Measurements from ENCODE around the gene KRT4. TPM values are rescaled to one million over a fixed set of nuclear protein-coding genes. Genes with fewer than 3 reads are reported as not detected.
"Not testable (repeated sequence)": the region's sequence is repeated elsewhere in the genome, so short reads cannot be mapped to it uniquely, and the experiment has no call there.

The KRT4 gene
- not detected in 2 replicates for total RNA-seq
- polyA plus RNA-seq (2012) = not detected

DNA sequence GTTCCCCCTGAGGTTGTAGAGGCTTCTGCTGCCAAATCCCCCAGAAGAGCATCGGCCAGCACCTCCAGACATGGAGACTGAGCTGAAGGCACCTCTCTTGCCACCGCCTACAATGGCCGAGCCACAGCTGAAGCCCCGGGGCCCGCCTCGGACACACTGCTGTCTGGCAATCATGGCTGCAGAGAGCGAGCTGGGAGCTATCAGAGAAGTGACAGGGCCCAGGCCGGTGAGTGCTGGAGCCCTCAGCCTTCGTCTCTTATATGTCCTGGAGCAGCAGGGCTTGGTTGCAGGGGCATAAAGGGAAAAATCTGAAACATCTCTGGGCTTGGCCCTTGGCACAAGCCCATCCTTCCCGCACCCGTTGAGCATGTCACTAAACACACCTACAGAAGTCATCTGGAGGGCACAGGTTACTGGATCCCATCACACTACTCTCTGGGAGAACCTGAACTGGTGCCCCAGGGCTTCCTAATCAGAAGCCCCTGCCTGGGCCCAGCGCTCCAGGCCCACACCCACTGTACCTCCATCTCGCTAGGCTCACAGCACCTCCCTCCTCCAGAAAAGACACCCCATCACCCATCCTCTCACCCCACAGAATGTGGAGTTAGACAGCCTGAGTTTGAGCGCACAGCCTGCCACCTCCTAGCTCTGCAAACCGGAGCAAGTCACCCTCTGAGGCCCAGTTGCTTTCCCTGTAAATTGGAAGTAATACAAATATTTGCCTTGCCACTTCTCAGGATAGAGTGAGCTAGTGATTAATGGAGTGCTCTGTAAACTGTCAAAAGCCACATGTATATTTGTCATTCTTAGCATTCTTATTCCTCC lies at the start of gene KRT4:
Gene KRT4 (minus strand): TSS at position 232 of the 825 bp plus-strand sequence. CDS start 58 bp downstream, at position 174.
- DNase-seq (ENCODE audit: low read depth) = no peak

DNA sequence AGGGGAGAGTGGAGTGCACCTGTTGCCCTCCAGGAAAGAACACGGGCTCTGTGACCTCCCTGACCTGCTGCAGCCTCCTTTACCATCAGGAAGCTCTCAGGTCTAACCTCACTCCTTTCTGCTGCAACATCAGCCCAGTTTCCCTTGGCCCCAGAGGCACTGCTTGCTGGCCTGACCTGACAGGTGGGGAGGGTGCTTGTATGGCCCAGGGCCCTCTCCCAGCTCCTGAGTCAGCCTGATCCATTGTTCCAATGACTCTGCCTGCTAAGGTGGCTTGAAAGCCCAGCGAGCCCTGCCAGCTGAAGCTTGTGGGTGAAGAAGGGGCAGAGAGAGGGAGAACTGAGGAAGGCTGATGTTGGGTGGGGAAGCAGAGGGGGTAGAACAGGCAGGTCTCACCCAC lies 48.1 kb upstream of the KRT4 start:
- no peak for DNase-seq (ENCODE audit: low read depth)

DNA sequence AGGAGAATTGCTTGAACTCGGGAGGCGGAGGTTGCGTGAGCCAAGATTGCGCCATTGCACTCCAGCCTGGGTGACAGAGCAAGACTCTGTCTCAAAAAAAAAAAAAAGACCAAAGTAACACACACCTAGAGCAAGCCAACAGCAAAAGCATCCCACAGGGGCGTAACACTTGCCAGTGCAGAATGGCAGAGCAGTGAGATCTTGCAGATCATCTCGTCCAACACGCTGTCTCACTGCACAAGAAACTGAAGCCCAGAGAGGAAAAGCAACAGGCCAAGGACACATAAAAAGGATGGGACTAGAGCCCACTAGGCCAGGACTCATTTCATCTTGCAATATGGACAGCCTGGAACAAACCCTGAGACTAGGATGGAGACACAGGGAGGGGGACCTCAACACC lies 47.6 kb upstream of the KRT4 start:
- DNase-seq (ENCODE audit: low read depth) = no peak

DNA sequence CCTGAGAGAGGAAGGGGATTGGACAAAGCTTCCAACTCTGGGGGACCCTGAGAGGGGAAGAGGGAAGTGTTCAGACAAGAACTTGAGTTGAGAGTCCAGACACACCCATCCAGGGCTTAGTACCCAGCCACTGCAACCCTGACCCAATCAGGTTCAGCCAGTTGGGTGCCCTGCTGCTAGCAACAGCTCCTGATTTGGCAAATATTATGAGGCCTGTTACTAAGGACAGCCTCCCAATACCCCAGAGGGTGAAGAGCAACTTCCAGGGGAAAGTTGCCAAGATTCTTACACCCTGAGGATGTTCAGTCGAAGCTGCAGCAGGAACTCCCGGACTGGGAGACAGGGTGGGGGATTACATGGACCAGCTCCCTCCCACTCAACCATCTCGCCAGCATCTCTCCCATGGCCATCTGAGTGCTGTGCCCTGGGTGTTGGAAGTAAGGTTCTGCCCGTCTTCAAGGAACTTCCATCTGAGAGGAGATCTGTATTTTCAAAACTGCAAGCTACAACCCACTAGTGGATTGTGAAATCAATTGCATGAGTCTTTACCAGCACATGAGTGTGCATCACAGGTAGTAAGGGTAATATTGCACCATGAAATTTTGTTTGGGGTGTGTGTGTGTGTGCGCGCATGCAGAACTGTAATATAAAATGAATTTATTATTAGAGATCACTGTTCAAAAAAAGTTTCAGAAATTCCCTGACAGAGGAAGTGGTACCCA lies 46.3 kb upstream of the KRT4 start:
- peak; percentile 22 for DNase-seq (ENCODE audit: low read depth)

DNA sequence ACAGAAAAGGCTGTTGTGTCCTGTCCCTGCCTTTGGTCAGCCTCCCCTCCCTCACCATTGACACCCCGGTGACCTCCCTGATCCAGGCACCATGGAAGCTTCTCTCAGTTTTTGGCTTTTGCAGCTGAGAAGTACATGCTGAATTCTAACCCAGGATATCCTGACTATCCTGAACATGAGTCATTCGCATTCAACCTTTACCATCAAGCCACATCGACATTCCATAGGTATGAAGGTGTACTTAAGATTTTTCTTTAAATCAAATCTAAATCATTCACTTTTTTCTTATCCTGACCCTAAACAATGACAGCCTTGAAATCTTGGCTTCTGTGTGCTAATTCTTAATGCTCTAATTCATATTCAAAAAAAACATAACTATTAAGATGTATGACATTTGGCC lies 43.6 kb upstream of the KRT4 start:
- no peak for DNase-seq (ENCODE audit: low read depth)

DNA sequence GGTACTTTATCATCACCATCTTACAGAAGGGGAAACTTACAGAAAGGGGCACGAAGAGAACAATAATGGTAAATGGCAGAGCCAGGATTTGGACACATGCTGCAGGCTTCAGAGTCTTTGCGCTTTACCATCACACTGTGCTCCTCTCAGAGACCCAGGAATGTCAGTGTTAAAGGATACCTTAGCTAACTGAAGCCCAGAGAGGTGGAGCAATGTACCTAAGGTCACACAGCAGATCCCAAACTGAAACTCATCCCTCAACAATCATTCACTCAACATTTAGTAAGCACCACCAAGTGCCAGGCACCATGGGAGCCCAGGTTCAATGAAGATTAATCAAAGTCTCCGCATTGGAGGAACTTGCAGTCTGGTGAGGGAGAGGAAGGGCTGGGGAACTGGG lies 42.9 kb upstream of the KRT4 start:
- DNase-seq (ENCODE audit: low read depth) = no peak

DNA sequence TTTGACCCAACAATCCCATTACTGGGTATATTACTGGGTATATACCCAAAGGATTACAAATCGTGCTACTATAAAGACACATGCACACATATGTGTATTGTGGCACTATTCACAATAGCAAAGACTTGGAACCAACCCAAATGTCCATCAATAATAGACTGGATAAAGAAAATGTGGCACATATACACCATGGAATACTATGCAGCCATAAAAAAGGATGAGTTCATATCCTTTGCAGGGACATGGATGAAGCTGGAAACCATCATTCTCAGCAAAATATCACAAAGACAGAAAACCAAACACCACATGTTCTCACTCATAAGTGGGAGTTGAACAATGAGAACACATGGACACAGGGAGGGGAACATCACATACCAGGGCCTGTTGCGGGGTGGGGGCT lies 42.2 kb upstream of the KRT4 start:
- not testable (repeated sequence) for DNase-seq (ENCODE audit: low read depth)

DNA sequence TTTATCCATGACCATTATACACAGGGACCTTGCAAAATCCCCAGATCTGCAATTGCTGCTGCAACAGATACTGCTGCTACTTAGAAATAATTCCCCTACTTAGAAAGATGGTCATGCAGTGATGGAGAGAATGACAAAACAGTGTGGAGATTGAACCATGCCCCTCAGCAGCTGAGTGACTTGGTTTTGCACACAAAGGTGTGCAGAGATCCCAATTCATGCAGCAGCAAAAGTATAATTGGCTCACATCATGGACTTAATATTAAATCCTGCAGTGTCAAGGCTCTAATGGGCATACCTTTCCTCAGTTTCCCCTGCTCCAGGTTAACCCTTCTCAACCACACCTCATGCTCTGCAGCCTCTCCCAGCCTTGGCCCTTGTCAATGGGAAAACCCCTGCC lies 37.9 kb upstream of the KRT4 start:
- DNase-seq (ENCODE audit: low read depth) = no peak

DNA sequence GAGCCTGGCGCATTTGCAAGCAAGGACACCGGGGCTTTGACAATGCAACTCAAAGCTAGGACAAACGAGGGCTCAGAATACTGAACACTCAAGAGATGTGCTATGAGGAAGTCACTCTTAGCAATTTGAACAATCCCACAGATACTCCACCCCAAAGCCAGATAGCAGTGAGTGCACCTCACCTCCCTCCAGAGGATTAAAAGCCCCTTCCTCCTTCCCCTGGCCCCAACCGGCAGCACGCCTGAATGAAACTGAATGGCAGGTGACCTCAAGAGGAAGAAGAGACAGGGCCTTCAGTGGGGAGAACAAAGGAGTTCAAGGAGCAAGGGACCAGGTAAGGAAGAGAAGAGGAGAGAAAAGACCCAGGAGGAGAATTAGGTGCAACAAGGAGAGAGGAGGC lies 36.8 kb upstream of the KRT4 start:
- DNase-seq (ENCODE audit: low read depth) = no peak

DNA sequence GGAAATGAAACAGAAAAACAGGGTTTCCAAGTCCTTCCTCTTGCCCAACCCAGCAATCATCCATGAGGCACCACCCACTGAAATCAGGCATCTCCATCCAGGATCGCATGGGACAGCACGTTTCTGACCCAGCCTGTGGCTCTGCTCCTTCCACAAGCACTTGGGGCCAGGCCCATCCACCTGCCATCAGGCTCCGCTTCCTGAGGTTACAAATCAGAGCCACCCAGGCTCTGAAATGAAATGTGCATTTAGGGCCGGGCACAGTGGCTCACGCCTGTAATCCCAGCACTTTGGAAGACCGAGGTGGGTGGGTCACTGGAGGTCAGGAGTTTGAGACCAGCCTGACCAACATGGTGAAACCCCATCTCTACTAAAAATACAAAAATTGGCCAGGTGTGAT lies 35.6 kb upstream of the KRT4 start:
- DNase-seq (ENCODE audit: low read depth) = no peak

DNA sequence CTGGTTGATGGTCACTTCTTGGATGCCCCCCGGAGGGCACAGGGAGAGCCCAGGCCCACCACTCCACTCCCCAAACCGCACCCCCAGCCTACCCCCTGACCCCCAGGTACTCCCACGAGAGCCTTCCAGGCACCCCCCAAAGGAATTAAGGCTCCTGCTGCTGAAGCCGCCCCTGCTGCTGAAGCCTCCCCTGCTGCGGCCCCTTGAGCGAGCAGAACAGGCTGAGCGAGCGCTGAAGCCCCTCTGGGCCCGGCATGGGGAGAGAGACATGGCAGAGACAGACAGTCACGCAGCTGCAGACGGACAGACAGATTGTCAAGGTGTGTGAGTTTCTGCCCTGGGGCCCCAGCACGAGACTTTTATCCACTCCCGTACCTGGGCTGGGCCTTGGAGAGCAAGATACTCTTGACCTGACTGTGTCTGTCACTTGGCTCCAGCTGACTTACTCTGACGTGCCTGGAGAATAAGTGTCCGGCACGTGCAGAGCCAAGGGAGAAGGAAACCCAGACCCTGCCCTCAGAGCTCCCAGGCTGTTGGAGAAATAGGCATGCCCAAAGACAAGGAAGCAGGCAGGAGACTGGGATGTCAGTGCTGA lies 34.8 kb upstream of the KRT4 start, which contains the start of gene KRT78:
Gene KRT78 (minus strand): TSS at position 334 of the 595 bp plus-strand sequence. CDS start 64 bp downstream, at position 270.
- no peak for DNase-seq (ENCODE audit: low read depth)

DNA sequence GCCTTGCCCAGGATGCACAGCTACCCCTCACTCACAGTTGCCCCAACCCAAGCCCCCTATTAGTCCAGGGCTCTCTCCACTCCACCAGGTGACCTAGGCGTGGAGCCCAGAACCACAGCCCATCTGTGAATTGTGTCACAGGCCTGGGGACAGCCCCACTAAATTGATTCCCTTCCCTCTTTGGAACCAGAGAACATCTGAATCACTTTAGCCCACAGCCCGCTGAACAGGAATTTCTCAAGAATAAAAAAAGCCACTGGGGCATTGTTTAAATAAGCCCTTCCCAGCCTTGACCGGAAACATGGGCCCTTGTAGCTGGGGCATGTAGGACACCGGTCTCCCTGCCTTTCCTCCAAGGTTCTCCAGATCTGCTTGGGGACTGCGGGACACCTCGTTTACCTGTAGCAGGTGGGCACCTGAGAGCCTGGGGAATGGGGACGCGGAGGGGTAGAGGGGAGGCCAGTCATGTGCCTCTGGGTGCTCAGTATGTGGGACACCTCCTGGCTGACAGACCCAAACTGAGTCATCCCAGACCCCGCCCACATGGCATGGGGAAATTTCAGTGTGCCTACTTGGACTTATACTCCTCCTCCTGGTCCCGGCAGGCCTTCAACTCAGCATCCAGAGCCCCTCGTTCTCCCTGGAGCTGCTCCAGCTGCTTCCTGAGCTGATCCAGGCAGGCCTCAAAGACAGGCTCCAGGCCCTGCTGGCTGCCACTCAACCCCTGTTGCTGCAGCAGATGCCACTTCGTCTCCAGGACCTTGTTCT lies 33.6 kb upstream of the KRT4 start:
- DNase-seq (ENCODE audit: low read depth) = no peak

DNA sequence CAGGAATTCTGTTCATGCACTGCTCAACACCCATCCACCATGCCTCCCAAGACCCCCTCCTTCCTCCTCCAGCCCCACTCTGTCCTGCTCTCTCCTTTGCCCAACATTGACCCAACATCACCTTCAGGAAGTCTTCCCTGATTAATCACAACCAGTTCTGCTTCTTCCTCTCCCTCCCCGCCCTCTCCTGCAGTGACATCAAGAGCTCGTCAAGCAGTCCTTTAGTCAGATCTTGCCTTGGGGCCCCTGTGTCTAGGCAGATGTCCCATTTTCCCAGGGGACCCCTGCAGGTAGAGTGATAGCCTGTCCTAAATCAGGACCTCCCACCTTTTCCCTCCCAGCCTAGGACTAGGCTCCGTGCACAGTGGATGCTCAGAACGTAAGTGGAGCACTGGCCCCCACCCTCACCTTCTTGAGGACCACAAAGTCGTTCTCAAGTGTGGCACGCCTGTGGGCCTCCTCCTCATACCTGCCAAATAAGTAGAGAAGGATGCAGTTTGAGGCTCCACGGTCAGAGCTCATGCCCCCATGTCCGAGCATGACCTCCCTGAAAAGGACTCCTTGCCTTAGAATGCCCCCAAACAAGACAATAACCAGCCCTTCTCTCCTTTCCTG lies 32.5 kb upstream of the KRT4 start:
- no peak for DNase-seq (ENCODE audit: low read depth)

DNA sequence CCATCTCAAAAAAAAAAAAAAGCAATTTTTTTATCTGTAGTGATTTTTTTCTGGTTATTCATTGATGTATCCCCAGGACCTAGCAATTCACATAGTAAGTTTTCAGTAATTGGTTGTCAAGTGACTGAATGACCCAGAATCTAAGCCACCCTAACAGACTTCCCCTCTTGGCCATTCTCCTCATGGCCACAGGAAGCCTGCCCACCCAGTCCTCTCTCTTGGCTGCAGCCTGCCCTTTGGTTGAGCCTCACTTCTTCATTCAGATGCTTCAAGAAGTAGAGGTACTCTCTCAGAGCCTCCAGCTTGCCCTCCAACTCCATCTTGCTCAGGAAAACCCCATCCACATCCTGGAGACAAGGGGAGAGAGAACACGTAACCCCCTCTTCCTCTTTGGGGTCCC lies 32.0 kb upstream of the KRT4 start:
- DNase-seq (ENCODE audit: low read depth) = no peak

DNA sequence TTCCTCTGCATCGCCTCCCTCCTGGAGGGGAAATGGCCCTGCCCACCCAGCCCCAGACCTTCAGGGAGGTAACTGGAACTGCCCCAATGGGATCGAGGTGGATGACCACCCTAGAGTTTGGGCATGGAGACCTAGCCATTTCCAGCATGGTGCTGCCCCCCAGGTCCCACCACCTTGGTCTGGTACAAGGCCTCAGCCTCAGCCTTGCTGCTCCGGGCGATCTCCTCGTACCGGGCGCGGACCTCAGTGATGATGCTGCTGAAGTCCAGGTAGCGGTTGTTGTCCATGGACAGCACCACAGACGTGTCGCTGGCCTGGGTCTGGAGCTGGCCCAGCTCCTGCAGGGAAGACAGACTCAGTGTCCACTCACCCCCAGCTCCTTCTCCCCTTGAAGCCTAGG lies 30.5 kb upstream of the KRT4 start:
- DNase-seq (ENCODE audit: low read depth) = no peak

DNA sequence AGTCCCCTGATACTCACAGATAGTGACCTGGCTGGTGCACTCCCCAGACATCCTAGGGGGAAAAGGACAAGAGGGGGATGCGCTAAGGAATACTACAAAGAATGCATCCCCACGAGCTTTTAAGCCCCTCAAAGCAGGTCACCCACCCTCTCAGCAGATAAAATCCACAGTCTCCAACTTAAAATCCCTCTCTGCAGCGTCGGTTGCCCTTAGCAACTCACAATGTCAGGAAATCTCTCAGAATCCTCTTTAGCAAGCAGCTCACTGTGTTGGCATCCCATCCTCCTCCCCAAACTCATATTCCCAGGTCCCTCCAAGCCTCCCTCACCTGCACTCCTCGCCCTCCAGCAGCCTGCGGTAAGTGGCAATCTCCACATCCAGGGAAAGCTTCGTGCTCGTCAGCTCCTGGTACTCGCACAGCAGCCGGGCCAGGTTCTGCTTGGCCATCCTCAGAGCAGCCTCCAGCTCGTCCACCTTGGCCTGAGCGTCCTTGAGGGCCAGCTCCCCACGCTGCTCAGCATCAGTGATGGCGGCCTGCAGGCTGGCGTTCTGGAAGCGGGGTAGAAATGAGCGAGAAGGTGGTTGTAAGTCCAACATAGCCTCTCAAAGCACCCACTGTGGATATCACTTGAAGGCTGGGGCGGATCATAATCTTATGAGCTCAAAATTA lies 25.7 kb upstream of the KRT4 start:
- no peak for DNase-seq (ENCODE audit: low read depth)

DNA sequence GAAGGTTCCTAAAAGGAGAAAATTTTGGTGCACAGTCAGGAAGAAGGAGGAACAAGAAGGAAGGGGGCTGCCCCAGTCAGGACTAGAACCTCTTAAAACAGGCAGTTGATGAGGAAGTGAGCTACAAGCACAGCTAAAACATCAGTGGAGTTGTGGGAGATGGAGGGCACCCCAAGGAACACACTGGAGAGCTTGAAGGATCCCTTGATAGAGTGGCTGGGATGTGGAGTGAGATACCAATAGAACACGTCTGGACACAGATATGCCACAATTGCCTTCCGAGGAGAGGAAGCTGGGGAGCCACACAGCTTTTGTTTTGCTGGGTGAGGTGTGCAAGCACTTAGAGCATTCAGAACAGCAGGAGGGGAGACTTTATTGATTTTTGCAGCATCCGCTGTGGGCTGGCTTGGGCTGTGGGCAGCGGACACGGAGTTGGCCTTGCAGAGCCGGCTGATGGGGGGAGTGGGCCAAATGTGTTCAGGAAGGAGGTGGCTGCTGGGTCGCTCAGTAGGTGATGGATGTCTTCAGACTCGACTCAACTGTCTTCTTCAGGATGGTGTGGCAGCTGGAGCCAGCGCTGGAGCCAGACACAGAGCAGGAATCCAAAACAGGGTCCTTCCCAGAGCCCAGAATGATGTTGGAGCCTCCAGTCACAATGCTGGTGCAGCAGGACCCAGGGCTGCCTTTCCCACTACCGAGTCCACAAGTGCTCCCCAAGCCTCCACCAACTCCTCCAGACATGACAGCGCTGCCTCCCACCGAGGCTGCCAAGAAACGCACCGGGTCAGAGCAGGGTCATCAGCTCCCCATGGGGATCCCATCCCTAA lies 24.9 kb upstream of the KRT4 start:
- no peak for DNase-seq (ENCODE audit: low read depth)

DNA sequence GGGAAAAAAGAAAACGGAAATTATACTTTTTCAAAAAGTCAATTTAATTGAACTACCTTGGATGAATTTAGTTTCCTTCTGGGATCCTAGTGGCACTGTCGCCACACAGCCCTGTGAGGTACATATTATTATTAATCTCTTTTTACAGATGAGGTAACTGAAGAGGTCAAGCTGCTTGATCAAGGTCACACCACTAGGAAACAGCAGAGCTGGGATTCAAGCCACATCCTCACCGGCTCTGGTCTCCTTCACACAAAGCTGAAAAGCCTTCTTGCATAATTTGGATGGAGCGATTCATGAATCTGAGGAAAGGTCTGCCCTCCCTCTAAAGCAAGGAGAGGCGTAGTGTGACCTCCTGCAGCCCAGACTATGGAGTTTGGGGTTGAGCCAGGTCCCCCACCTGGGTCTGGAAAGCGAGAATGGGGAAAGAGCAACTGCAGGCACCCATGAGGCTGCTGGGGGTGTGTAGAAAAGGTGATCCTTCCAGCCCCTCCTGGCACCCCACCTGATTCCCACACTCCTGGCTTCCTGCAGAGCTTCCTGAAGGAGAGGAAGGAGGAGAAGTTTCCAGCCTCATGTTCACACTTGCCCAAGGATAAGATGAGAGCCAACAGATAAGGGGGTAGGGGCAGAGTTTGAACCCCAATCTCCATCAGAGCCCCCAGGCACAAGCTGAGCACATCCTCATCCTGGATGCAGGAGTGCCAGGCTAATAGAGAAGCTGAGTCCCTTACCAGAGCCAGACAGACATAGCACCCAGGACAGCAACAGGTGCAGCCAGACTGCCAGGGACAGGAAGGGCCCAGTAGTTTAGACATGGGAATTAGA lies 24.1 kb upstream of the KRT4 start:
- DNase-seq (ENCODE audit: low read depth) = peak; percentile 16

DNA sequence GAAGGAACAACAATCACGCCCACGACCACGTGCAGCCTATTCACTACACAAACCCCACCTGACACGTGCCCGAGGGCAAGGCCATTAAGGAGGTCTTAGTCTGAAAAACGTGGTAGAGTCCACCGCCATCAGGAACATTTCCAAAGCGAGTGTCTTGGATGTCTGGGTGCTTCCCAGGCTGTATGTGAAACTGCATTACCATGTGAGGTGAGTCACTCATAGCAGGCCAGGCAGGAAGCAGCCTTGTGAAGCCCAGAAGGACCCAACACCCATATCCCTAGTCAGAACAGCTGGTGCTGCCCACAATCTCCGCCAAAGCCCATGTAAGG lies 23.5 kb upstream of the KRT4 start:
- DNase-seq (ENCODE audit: low read depth) = peak; percentile 70
